ENCODE results near the gene ANKFY1.

- no peak for TF ChIP-seq CTCF (IDR thresholded peaks at IDR 0.05; ENCODE audit: poor library complexity)
- no peak for TF ChIP-seq EZH2 (IDR thresholded peaks at IDR 0.05; ENCODE audit: borderline replicate concordance)
Observed at GRCh38 chr17:4179071-4179470, 84.7 kb downstream of the ANKFY1 start.

Data from hepatocyte (in vitro differentiated cells).